ENCODE results near the gene FNDC3B.

- TF ChIP-seq CTCF (IDR thresholded peaks at IDR 0.05; ENCODE audit: insufficient read depth, low read length, poor library complexity, severe bottlenecking), result no peak
- TF ChIP-seq EZH2phosphoT487 (conservative IDR thresholded peaks at IDR 0.05; ENCODE audit: low read length), result no peak
Observed at GRCh38 chr3:171996178-171996817, 43.1 kb upstream of the FNDC3B start.

All from SU-DHL-6 (cell line).